ENCODE measurements around the gene FLNB. TPM values are rescaled to one million over a fixed set of nuclear protein-coding genes. Genes with fewer than 3 reads are reported as not detected.

The FLNB gene
- total and polyA plus RNA-seq, 2 of the 13 experiments (the other 11 are each of a cell fraction or from before 2014, with no cell fraction given) = 106 to 130 TPM

DNA sequence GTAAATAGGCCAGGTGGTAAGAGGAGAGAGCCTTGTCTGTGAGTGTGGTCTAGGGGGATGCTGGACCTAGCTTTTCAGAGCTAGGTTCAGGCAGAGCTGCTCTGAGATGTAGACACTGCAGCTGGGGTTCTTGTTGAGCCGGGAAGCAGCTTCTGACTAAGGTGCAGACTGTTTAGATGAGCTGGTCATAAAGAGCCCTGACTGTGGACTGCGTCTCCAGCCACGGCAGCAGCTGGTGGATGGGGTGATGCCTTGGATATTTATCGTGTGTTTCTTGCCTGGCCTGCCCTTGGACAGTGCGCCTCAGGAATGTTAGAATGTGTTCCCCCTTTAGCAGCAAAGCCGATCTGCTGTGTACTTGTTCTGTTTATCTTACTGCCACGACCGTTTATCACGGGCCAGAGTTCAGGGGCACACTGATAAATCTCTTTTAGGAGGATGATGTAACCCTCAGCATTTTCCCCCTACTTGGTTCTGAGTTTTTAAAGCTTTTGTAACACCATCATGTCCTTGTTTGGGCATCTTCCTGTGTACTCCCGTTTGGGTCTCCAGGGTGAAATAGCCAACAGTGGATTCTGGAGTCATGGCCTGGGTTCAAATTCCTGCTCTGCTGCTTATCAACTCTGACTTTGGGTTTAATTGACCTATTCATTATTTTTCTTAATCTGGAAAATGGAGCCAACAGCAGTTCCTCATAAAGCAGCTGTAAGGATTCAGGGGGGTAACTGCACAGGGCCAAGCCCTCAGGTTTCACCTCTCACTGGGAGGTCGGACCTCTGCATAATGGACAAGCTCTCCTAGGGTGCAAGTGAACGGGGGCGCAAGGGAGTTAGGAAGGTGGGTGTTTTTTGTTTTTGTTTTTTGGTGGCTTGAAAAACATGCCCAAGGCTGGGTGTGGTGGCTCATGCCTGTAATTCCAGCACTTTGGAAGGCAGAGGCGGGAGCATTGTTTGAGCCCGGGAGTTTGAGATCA is 51.4 kb downstream of the FLNB start (continued):
- TF ChIP-seq GTF3A (CRISPR knock-in tag; conservative IDR thresholded peaks at IDR 0.05) (no peak), RXRB (CRISPR knock-in tag; IDR thresholded peaks at IDR 0.05; ENCODE audit: borderline replicate concordance) (peak; percentile 98), ZNF674 (CRISPR knock-in tag; IDR thresholded peaks at IDR 0.05; ENCODE audit: low read depth) (no peak), JUNB (CRISPR knock-in tag; IDR thresholded peaks at IDR 0.05; ENCODE audit: borderline replicate concordance) (peak; percentile 37; the same call in 1 of the 2 replicates), CCAR2 (optimal IDR thresholded peaks at IDR 0.05; ENCODE audit: low read depth, low read length) (no peak), EEA1 (CRISPR knock-in tag; IDR thresholded peaks at IDR 0.05; ENCODE audit: borderline replicate concordance) (no peak), ZNF552 (CRISPR knock-in tag; IDR thresholded peaks at IDR 0.05; ENCODE audit: borderline replicate concordance) (0 out of 2 replicates have a peak, but pooled peaks have one; percentile 70), SALL1 (CRISPR knock-in tag; IDR thresholded peaks at IDR 0.05) (peak; percentile 100), ZNF547 (CRISPR knock-in tag; IDR thresholded peaks at IDR 0.05) (peak; percentile 69), ZBTB7B (CRISPR knock-in tag; IDR thresholded peaks at IDR 0.05) (peak; percentile 96), ATM (IDR thresholded peaks at IDR 0.05; ENCODE audit: borderline replicate concordance) (peak; percentile 78; the same call in 1 of the 2 replicates), ZNF282 (IDR thresholded peaks at IDR 0.05; ENCODE audit: partially characterized antibody) (no peak), RARG (CRISPR knock-in tag; IDR thresholded peaks at IDR 0.05; ENCODE audit: low read depth) (0 out of 2 replicates have a peak, but pooled peaks have one; percentile 60), NR2F6 (IDR thresholded peaks at IDR 0.05) (peak; percentile 99), NR2F6 (CRISPR knock-in tag; IDR thresholded peaks at IDR 0.05) (peak; percentile 98), TMF1 (CRISPR knock-in tag; IDR thresholded peaks at IDR 0.05; ENCODE audit: low read depth) (no peak; the same call in 1 of the 2 replicates)
- TF ChIP-seq, protein P1, sequence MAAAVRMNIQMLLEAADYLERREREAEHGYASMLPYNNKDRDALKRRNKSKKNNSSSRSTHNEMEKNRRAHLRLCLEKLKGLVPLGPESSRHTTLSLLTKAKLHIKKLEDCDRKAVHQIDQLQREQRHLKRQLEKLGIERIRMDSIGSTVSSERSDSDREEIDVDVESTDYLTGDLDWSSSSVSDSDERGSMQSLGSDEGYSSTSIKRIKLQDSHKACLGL (CRISPR knock-in tag; IDR thresholded peaks at IDR 0.05) = no peak
- TF ChIP-seq, protein P2, sequence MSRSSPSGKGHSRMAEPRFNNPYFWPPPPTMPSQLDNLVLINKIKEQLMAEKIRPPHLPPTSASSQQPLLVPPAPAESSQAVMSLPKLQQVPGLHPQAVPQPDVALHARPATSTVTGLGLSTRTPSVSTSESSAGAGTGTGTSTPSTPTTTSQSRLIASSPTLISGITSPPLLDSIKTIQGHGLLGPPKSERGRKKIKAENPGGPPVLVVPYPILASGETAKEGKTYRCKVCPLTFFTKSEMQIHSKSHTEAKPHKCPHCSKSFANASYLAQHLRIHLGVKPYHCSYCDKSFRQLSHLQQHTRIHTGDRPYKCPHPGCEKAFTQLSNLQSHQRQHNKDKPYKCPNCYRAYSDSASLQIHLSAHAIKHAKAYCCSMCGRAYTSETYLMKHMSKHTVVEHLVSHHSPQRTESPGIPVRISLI (CRISPR knock-in tag; IDR thresholded peaks at IDR 0.05; ENCODE audit: borderline replicate concordance) = peak; percentile 87; the same call in 1 of the 2 replicates
- TF ChIP-seq, protein P3, sequence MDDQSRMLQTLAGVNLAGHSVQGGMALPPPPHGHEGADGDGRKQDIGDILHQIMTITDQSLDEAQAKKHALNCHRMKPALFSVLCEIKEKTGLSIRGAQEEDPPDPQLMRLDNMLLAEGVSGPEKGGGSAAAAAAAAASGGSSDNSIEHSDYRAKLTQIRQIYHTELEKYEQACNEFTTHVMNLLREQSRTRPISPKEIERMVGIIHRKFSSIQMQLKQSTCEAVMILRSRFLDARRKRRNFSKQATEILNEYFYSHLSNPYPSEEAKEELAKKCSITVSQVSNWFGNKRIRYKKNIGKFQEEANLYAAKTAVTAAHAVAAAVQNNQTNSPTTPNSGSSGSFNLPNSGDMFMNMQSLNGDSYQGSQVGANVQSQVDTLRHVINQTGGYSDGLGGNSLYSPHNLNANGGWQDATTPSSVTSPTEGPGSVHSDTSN (CRISPR knock-in tag; IDR thresholded peaks at IDR 0.05; ENCODE audit: borderline replicate concordance) = no peak
- TF ChIP-seq, protein P4, sequence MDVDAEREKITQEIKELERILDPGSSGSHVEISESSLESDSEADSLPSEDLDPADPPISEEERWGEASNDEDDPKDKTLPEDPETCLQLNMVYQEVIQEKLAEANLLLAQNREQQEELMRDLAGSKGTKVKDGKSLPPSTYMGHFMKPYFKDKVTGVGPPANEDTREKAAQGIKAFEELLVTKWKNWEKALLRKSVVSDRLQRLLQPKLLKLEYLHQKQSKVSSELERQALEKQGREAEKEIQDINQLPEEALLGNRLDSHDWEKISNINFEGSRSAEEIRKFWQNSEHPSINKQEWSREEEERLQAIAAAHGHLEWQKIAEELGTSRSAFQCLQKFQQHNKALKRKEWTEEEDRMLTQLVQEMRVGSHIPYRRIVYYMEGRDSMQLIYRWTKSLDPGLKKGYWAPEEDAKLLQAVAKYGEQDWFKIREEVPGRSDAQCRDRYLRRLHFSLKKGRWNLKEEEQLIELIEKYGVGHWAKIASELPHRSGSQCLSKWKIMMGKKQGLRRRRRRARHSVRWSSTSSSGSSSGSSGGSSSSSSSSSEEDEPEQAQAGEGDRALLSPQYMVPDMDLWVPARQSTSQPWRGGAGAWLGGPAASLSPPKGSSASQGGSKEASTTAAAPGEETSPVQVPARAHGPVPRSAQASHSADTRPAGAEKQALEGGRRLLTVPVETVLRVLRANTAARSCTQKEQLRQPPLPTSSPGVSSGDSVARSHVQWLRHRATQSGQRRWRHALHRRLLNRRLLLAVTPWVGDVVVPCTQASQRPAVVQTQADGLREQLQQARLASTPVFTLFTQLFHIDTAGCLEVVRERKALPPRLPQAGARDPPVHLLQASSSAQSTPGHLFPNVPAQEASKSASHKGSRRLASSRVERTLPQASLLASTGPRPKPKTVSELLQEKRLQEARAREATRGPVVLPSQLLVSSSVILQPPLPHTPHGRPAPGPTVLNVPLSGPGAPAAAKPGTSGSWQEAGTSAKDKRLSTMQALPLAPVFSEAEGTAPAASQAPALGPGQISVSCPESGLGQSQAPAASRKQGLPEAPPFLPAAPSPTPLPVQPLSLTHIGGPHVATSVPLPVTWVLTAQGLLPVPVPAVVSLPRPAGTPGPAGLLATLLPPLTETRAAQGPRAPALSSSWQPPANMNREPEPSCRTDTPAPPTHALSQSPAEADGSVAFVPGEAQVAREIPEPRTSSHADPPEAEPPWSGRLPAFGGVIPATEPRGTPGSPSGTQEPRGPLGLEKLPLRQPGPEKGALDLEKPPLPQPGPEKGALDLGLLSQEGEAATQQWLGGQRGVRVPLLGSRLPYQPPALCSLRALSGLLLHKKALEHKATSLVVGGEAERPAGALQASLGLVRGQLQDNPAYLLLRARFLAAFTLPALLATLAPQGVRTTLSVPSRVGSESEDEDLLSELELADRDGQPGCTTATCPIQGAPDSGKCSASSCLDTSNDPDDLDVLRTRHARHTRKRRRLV (CRISPR knock-in tag; IDR thresholded peaks at IDR 0.05) = no peak
- TF ChIP-seq, protein P5, sequence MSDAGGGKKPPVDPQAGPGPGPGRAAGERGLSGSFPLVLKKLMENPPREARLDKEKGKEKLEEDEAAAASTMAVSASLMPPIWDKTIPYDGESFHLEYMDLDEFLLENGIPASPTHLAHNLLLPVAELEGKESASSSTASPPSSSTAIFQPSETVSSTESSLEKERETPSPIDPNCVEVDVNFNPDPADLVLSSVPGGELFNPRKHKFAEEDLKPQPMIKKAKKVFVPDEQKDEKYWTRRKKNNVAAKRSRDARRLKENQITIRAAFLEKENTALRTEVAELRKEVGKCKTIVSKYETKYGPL (CRISPR knock-in tag; IDR thresholded peaks at IDR 0.05) = no peak
